Neuronal stem cell (in vitro differentiated cells): ENCODE measurements around the gene CNOT6L. TPM values are rescaled to one million over a fixed set of nuclear protein-coding genes. Genes with fewer than 3 reads are reported as not detected.

Source experiments
- small RNA-seq: library from polyadenylated mRNA; stranded (forward); fragments of <200 nt; extraction: miRNeasy Mini kit (QIAGEN cat#:217004); gene quantifications from one replicate; pipeline ENCODE3, GENCODE V24; 2013; ENCODE audit not compliant: insufficient read depth

The CNOT6L gene

Small RNA genes lying within 50 kb of the gene (small RNA-seq; reads per million reads assigned to genes)
- not detected for gene AC112225.1
- gene RF00612: not detected
